NCI-H1417 treated with DMSO at 0.1 percent for 48 hours (cell line): ENCODE measurements around the gene CPSF4L.

ENCODE experiments used
- DNase-seq: peaks from one replicate; lab custom pipeline; 2025; lab: John Stamatoyannopoulos, UW

The CPSF4L gene

DNA sequence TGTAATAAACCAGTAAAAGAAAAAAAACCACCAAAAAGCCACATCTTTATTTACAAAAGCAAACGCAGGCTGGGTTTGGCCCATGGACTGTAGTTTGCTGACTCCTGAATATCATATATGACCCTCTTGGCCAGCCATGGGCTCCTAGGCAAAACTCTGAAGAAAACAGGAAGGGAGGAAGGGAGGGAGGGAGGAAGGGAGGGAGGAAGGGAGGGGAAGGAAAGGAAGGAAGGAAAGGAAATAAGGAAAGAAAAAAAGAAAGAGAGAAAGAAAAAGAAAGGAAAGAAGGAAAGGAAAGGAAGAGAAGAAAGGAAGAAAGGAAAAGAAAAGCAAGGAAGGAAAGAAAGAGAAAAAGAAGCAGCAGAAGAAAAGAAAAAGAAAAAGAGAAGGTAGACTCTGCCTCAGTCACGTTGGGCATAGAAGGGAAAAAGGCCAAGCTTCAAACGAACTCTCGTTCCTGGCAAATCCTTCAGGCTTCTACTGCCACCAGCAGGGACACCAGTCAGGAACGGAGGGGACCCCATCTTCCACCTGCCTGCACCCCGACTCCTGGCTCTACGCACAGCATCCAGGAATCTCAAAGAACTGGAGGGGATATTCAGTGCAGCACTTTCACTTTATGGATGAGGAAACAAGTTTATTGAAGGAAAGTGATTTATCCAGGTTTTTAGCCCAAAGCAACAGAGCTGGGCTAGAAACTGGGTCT, 28.0 kb upstream of the CPSF4L start:
- DNase-seq = no peak

GRCh38 chr17:73288534-73289302, 27.0 kb upstream of the CPSF4L start:
- DNase-seq = no peak

DNA sequence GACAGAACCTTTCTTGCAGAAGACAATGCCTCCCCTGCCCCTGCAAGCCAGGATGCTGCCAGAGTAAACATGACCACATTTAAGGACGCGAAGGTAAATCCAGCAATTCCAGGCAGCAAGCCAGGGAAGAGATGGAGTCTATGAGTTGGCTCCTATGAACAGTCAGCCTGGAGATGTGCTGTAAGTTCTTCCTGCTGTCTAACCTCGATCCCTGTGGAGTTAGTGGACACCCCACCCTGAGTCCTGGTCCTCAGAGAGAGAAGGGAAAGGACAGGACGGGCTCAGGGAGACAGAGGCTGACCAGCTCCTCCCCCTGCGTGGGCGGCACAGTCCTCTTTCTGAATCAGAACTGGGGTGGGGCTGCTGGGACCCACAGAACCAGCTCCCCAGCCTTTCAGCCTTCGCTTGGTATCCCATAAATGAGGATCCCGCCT, 25.2 kb upstream of the CPSF4L start:
- no peak for DNase-seq

DNA sequence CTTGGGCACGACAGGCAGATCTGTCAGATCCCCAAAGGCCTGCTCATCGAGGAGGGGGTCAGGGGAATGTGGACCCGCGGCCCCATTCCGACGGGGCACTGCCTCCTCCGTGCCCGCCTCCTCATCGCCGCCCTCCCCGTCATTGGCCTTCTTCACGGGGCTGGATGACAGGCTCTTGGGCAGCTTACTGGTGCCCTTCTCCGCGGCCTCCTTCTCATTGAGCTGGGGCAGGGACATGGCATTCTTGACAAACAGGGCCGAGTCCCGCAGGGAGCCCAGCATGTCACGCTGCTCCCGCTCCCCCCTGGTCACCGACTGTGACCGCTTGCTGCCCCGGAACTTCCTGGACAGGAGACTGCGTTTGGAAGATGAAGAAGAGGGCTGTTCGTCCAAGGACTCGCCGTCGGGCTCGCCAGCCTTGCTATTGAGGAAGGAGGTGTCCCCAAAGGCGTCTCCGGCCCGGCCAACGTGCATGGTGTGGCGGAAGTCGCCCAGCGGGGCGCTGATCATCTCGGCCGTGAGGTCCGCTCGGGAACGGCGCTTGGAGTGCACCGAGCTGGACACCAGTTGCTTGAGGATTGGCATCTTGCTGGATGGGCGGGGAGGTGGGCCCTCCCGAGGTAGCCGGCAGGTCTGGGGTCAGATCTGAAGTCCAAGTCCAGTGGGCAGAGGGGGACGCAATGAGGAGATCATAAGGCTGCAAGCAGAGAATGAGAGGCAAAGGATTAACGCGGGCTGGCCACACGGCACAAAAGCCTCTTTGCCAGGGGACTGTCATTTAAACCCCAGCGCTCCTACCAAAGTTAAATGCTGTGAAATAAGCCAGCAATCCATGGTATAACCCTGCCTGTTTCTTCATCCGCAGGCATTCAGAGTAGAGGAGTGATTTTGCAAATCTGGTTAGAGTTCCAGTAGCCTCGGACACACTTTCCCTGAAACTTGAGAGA, 24.5 kb upstream of the CPSF4L start:
- no peak for DNase-seq

- no peak for DNase-seq
These were observed 23.9 kb upstream of the CPSF4L start for GRCh38 chr17:73285603-73285908.

- DNase-seq = no peak
These were observed 23.4 kb upstream of the CPSF4L start for GRCh38 chr17:73284906-73285602.

DNA sequence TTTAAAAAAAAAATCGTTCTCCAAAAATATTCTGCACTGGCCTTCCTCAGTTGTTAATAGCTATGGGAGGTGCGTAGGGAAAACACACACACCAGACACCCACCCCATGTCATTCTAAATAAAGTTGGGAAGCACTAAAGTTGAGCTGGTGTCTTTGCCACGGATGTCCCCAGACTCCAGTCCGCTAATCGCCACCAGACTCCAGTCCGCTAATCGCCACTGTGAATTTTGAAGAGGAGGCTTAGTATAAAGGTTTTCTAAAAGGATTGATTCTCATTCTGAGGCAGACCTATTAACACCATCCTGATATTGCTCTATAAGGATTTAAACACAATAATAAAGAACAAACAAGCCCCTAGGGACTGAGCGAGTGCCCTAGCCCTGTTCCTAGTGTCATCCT, 22.7 kb upstream of the CPSF4L start:
- no peak for DNase-seq

DNA sequence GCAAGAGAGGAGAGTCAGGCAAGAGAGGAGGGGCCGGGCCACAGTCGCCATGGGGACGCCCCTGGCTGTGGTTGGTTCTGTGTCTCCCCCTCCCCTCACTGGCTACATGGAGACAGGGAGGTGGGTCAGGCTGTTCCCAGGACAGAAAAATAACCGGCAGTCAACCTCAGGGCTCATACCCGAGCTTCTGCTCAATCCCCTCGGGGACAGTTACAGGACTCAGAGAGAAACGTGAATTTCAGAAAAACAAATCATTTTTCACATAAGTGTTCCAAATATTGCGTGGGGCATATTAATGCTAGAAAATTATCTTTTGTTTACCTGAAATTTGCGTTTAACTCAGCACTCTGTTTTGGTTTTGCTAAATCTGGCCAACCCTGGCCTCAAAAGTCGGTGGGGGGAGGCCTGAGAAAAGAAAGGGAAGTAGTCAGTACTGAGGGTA, 22.2 kb upstream of the CPSF4L start:
- DNase-seq = no peak

DNA sequence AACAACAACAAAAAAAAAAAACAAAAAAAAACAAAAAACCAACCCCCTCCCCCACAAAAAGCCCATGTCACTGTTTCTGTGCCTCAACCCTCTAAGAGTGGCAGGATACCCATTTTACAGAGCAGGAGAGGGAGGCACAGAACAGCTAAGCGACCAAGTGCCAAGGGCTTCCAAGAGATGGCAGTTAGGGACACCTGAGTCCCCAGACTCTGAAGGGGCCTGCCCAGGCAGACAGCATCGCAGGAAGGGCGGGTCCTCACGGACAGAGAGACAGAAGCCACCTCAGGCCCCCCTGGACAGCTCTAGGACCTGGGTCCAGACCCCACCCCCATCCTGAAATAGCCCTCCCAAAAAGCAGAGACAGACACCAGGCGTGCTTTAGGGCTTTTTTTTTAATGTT, 21.6 kb upstream of the CPSF4L start:
- no peak for DNase-seq

DNA sequence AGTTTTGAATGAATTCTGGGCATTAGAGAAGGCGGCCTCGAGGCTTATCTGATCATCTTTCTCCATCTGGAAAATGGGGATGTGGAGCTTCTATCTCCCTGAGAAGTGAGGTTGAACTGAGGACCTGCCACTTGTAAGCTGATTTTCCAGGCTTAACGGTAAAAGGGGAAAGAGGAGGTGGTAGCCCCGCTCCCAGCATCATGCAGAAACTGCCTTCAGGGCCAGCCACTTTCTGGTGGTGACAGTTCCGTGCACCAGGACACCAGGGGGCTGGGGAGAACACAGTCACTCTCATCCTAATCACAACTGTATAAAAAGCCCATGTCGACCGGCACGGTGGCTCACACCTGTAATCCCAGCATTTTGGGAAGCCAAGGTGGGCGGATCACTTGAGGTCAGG, 20.9 kb upstream of the CPSF4L start:
- DNase-seq = no peak

- no peak for DNase-seq
These were observed 20.2 kb upstream of the CPSF4L start for GRCh38 chr17:73281928-73282327.

DNA sequence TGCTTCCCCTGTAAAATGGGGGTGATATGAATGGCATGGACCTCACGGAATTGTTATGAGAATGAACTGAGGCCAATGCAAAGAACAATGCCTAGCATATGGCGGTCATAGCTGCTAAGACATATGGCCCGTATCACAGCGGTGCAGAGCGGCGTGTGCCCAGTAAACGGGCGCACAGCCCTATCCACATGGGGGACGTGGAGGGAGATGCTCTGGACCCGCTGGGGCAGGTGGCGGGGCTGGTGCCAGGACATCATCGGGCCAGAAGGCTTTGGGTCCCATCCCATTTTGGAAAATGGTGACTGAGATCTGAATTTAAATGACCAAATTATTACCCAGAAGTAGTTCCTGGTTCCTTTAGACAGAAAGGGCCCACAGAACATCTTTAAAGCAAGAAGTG, 18.5 kb upstream of the CPSF4L start:
- no peak for DNase-seq

- no peak for DNase-seq
These were observed 18.0 kb upstream of the CPSF4L start for GRCh38 chr17:73279704-73280103.

GRCh38 chr17:73278465-73279453, 17.1 kb upstream of the CPSF4L start:
- DNase-seq = no peak

DNA sequence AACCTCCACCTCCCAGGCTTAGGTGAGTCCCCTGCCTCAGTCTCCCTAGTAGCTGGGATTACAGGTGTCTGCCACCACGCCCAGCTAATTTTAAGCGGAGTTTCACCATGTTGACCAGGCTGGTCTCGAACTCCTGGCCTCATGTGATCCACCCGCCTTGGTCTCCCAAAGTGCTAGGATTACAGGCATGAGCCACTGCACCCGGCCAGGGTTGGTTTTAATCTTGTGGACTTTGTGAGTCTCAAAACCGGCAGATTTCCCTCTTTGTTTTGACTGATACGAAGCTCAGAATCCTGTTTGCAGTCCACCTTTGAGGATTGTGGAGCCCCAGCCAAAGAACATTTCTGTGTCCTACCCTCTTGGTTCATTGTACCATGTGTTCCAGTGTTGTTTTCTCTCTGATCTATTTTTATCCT, 16.4 kb upstream of the CPSF4L start:
- DNase-seq = no peak

GRCh38 chr17:73274490-73274889, 12.8 kb upstream of the CPSF4L start:
- no peak for DNase-seq

DNA sequence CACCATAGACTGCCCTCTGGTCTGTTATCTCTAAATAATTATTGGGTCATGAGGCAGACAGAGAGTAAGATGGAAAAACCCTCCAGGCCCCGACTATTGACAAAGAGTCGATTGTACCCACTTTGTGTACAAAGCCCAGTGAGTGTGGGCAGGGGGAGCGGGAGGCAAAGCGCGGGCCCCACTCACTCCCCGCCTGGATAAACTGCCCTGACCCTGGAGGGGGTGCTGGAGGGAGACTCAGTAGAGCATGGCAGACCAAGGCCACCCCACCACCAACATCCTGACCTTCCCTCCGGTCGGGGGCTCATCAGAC, 11.2 kb upstream of the CPSF4L start:
- DNase-seq = no peak

DNA sequence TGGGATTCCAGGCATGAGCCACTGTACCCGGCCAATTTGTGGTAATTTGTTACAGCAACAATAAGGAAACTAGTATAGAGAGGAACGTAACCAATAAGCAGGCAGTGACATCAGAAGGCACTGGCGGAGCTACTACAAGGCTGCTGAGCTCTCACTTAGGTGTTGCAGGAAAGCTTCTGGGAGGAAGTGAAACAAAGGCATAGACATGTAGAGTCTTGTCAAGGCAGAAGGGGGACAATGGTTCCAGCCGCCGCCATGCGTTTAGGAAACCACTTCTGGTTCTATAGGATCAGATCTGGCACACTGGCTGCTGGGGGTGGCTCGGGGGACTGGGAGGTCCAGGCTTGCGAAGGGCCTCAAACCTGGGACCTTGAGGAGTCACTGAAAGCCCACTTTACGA, 9.4 kb upstream of the CPSF4L start:
- no peak for DNase-seq

DNA sequence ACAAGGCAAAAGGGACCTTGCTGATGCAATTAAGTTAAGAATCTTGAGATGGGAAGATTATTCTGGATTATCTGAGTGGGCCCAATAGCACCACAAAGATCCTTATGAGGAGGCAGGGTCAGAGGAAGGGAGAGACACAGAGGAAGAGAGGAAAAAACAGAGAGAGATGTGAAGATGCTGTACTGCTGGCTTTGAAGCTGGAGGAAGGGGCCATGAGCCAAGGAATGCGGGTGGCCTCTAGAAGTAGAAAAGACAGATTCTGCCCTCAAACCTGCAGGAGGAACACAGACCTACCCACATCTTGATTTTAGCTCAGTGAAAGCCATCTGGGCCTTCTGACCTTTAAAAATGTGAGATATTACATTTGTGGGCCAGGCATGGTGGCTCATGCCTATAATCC, 8.1 kb upstream of the CPSF4L start:
- DNase-seq = no peak

DNA sequence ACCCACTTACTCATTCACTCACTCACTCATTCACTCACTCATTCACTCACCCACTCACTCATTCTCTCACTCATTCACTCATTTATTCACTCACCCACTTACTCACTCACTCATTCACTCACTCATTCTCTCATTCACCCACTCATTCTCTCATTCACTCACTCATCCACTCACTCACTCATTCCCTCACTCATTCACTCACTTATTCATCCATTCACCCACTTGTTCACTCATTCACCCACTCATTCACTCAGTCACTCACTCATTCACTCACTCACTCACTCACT, 7.6 kb upstream of the CPSF4L start:
- no peak for DNase-seq
